IMR-90 (cell line): ENCODE data around the gene AGGF1. TPM values are rescaled to one million over a fixed set of nuclear protein-coding genes. Genes with fewer than 3 reads are reported as not detected.

Source experiments
- ATAC-seq: fragments of 200-7000 bp; cut with Tn5 transposase; 2 replicates; pipeline ENCODE4 v1.9.1; 2020; ENCODE audit warnings: low read depth, mild to moderate bottlenecking, moderate library complexity
- BruUV-seq: library from RNA; stranded (reverse); fragments of 400-500 nt; replicated peaks from 2 replicates; lab custom pipeline; 2021; lab: Mats Ljungman, UMichigan
- CTCF ChIA-PET: fragments of 300-600 bp; formaldehyde crosslinking; extraction: SDS; loops from one replicate; lab custom pipeline; 2021; ENCODE audit warnings: antibody characterized with exemption; lab: Yijun Ruan, JAX
- POLR2A ChIA-PET: fragments of 300-600 bp; sonication (Branson Sonifier 250); formaldehyde crosslinking; loops from one replicate; lab custom pipeline; 2022; ENCODE audit warnings: antibody characterized with exemption; ENCODE audit not compliant: unreplicated experiment; lab: Charles Lee
- DNase-seq: peaks from one replicate; pipeline ENCODE4 v3.0.0; 2013
- H2AFZ ChIP-seq: replicated peaks from 2 replicates; pipeline ENCODE3; 2013; ENCODE audit warnings: low read length, mild to moderate bottlenecking; ENCODE audit not compliant: poor library complexity
- H2AK5ac ChIP-seq: 2 replicates; pipeline ENCODE4 v1.6.1; 2013; ENCODE audit warnings: low read depth, low read length, inconsistent platforms
- H2AK9ac ChIP-seq: replicated peaks from 2 replicates; pipeline ENCODE3; 2013; ENCODE audit warnings: mild to moderate bottlenecking, low read depth, low read length, moderate library complexity; ENCODE audit not compliant: poor library complexity
- H2BK120ac ChIP-seq: 2 replicates; pipeline ENCODE4 v1.6.1; 2013; ENCODE audit warnings: low read depth, low read length, inconsistent platforms
- H2BK15ac ChIP-seq: 3 replicates; pipeline ENCODE4 v1.6.1; 2013; ENCODE audit warnings: low read depth, low read length, inconsistent platforms
- H2BK20ac ChIP-seq: 2 replicates; pipeline ENCODE4 v1.6.1; 2013; ENCODE audit warnings: low read depth, mild to moderate bottlenecking, inconsistent platforms, low read length, moderate library complexity
- H2BK5ac ChIP-seq: 2 replicates; pipeline ENCODE4 v1.6.1; 2013; ENCODE audit warnings: mild to moderate bottlenecking, low read depth, low read length, inconsistent platforms; ENCODE audit not compliant: poor library complexity, severe bottlenecking
- H3K14ac ChIP-seq: replicated peaks from 2 replicates; pipeline ENCODE4 v1.6.1; 2013; ENCODE audit warnings: low read depth, low read length, inconsistent platforms
- H3K18ac ChIP-seq: 2 replicates; pipeline ENCODE4 v1.6.1; 2013; ENCODE audit warnings: low read depth, low read length, control low read depth
- H3K23ac ChIP-seq: 2 replicates; pipeline ENCODE4 v1.6.1; 2013; ENCODE audit warnings: low read depth, low read length, inconsistent platforms
- H3K27ac ChIP-seq: 2 replicates; pipeline ENCODE4 v1.5.1; 2013; ENCODE audit warnings: mild to moderate bottlenecking, control low read depth, low read length; ENCODE audit not compliant: insufficient read depth
- H3K27me3 ChIP-seq: 2 replicates; pipeline ENCODE4 v1.6.1; 2013; ENCODE audit warnings: low read length; ENCODE audit not compliant: control insufficient read depth, insufficient read depth
- H3K36me3 ChIP-seq: 2 replicates; pipeline ENCODE4 v1.6.1; 2013; ENCODE audit warnings: low read length, mixed read lengths; ENCODE audit not compliant: control insufficient read depth, insufficient read depth
- H3K4ac ChIP-seq: 2 replicates; pipeline ENCODE4 v1.6.1; 2013; ENCODE audit warnings: low read depth, low read length, inconsistent platforms
- H3K4me1 ChIP-seq: 2 replicates; pipeline ENCODE4 v1.6.1; 2013; ENCODE audit warnings: low read length, mixed read lengths; ENCODE audit not compliant: control insufficient read depth, insufficient read depth
- H3K4me2 ChIP-seq: 2 replicates; pipeline ENCODE4 v1.6.1; 2013; ENCODE audit warnings: low read depth, mild to moderate bottlenecking, control low read depth, low read length, moderate library complexity
- H3K4me3 ChIP-seq: 2 replicates; pipeline ENCODE4 v1.5.1; 2013; ENCODE audit warnings: low read depth, mild to moderate bottlenecking, control low read depth, low read length, moderate library complexity; ENCODE audit not compliant: insufficient read depth
- H3K56ac ChIP-seq: 2 replicates; pipeline ENCODE4 v1.6.1; 2013; ENCODE audit warnings: low read length, inconsistent platforms; ENCODE audit not compliant: insufficient read depth; ENCODE audit errors: extremely low read depth
- H3K79me1 ChIP-seq, 2 experiments: 2 replicates each; pipeline ENCODE4 v1.6.1; 2013; ENCODE audit warnings: low read length in 2 of 2, inconsistent platforms in 1 of 2, low read depth in 1 of 2
- H3K9ac ChIP-seq: 2 replicates; pipeline ENCODE4 v1.6.1; 2013; ENCODE audit warnings: low read depth, low read length, control low read depth
- H3K9me1 ChIP-seq: 2 replicates; pipeline ENCODE4 v1.6.1; 2013; ENCODE audit warnings: low read length, inconsistent platforms; ENCODE audit not compliant: insufficient read depth
- H3K9me3 ChIP-seq: 2 replicates; pipeline ENCODE4 v1.6.1; 2013; ENCODE audit warnings: low read length; ENCODE audit not compliant: control insufficient read depth, insufficient read depth
- H4K20me1 ChIP-seq: 2 replicates; pipeline ENCODE4 v1.6.1; 2013; ENCODE audit warnings: low read length, inconsistent platforms; ENCODE audit not compliant: insufficient read depth
- H4K5ac ChIP-seq: 2 replicates; pipeline ENCODE4 v1.6.1; 2013; ENCODE audit warnings: mild to moderate bottlenecking, low read depth, low read length, control low read depth
- H4K8ac ChIP-seq, 2 experiments: 2 replicates each; pipeline ENCODE4 v1.6.1; 2013; ENCODE audit warnings: low read depth in 2 of 2, low read length in 2 of 2, control low read depth in 1 of 2, inconsistent platforms in 1 of 2
- H4K91ac ChIP-seq: 2 replicates; pipeline ENCODE4 v1.6.1; 2013; ENCODE audit warnings: low read depth, low read length, inconsistent platforms; ENCODE audit not compliant: insufficient read depth
- BHLHE40 ChIP-seq: fragments of 150-350 bp; IDR thresholded peaks from 2 replicates; pipeline ENCODE4 v1.6.1; 2016; ENCODE audit warnings: mild to moderate bottlenecking, low read depth, low read length
- CEBPB ChIP-seq: IDR thresholded peaks from 2 replicates; pipeline ENCODE4 v1.6.1; 2012; ENCODE audit warnings: low read depth, low read length, improper control_type of control experiment
- CHD1 ChIP-seq: IDR thresholded peaks from 2 replicates; pipeline ENCODE4 v1.6.1; 2012; ENCODE audit warnings: low read depth, low read length, improper control_type of control experiment
- CTCF ChIP-seq: conservative IDR thresholded peaks from 2 replicates; pipeline ENCODE4 v1.5.1; 2012; ENCODE audit warnings: mild to moderate bottlenecking, low read depth, low read length, improper control_type of control experiment
- FOS ChIP-seq: fragments of 150-350 bp; IDR thresholded peaks from 2 replicates; pipeline ENCODE4 v1.6.1; 2016; ENCODE audit warnings: low read depth, low read length
- MAFK ChIP-seq: IDR thresholded peaks from 2 replicates; pipeline ENCODE4 v1.6.1; 2012; ENCODE audit warnings: low read depth, low read length, improper control_type of control experiment
- MAZ ChIP-seq: IDR thresholded peaks from 2 replicates; pipeline ENCODE4 v1.6.1; 2012; ENCODE audit warnings: low read depth, mild to moderate bottlenecking, low read length, improper control_type of control experiment, moderate library complexity, borderline replicate concordance
- MXI1 ChIP-seq: IDR thresholded peaks from 2 replicates; pipeline ENCODE4 v1.6.1; 2012; ENCODE audit warnings: low read depth, mild to moderate bottlenecking, low read length, moderate library complexity, borderline replicate concordance
- NFE2L2 ChIP-seq: fragments of 150-350 bp; IDR thresholded peaks from 2 replicates; pipeline ENCODE4 v1.6.1; 2016; ENCODE audit warnings: low read depth, mild to moderate bottlenecking, low read length
- POLR2A ChIP-seq: IDR thresholded peaks from 2 replicates; pipeline ENCODE4 v1.6.1; 2012; ENCODE audit warnings: mild to moderate bottlenecking, low read depth, low read length
- RAD21 ChIP-seq: IDR thresholded peaks from 2 replicates; pipeline ENCODE4 v1.6.1; 2012; ENCODE audit warnings: low read length, improper control_type of control experiment
- RCOR1 ChIP-seq: IDR thresholded peaks from 2 replicates; pipeline ENCODE4 v1.6.1; 2012; ENCODE audit warnings: mild to moderate bottlenecking, low read length, improper control_type of control experiment; ENCODE audit not compliant: insufficient replicate concordance
- RFX5 ChIP-seq: IDR thresholded peaks from 2 replicates; pipeline ENCODE4 v1.8.0; 2012; ENCODE audit warnings: low read depth, mild to moderate bottlenecking, low read length, moderate library complexity
- SMC3 ChIP-seq: fragments of 150-350 bp; IDR thresholded peaks from 2 replicates; pipeline ENCODE4 v1.6.1; 2016; ENCODE audit warnings: low read depth, mild to moderate bottlenecking, antibody characterized with exemption, low read length, moderate library complexity
- WGBS, 2 experiments: methylation state at CpG; one replicate each; pipeline versions ENCODE4 v1.1.5 to v1.1.7; 2013; ENCODE audit warnings: missing lambda C conversion rate in 2 of 2; ENCODE audit not compliant: insufficient read length in 1 of 2; ENCODE audit errors: extremely low coverage in 2 of 2; 5-methylcytosine and 5-hydroxymethylcytosine counted together
- dilution Hi-C: fragments of 300-500 bp; cut with HindIII; formaldehyde crosslinking; loops from one replicate; pipeline ENCODE4 v1.14.3; 2018; ENCODE audit warnings: low sequenced_read_pairs; ENCODE audit not compliant: unreplicated experiment
- in situ Hi-C: fragments of 300-500 bp; cut with MboI; formaldehyde crosslinking; loops from 3 replicates; pipeline ENCODE4 v1.14.3; 2019; ENCODE audit warnings: low sequenced_read_pairs, inconsistent platforms, mixed read lengths
- intact Hi-C: fragments of 100-400 bp; cut with micrococcal nuclease; formaldehyde crosslinking; loops from 2 replicates; pipeline ENCODE4 v1.10.0; 2022
- polyA plus RNA-seq, 3 experiments: library from polyadenylated mRNA; depleted of rRNA; stranded (reverse); fragments of >200 nt; gene quantifications; 2 replicates each; pipeline ENCODE4 v1.2.3, GENCODE V29; 2012; ENCODE audit warnings: low replicate concordance in 1 of 3
- total RNA-seq: library from RNA; depleted of rRNA; stranded (reverse); fragments of >200 nt; gene quantifications from 2 replicates; pipeline ENCODE4 v1.2.3, GENCODE V29; 2012
- TF ChIP-seq, protein P1 (sequence below): fragments of 150-350 bp; IDR thresholded peaks from 2 replicates; pipeline ENCODE4 v1.6.1; 2017; ENCODE audit warnings: mild to moderate bottlenecking, antibody characterized with exemption, low read length, low read depth
- TF ChIP-seq, protein P2 (sequence below): fragments of 150-350 bp; IDR thresholded peaks from 2 replicates; pipeline ENCODE4 v1.6.1; 2016; ENCODE audit warnings: low read depth, mild to moderate bottlenecking, low read length, moderate library complexity, borderline replicate concordance

AGGF1 gene
- total and polyA plus RNA-seq, 2 of the 4 experiments (the other 2 are of a cell fraction), result 7.3 to 8.4 TPM

DNA sequence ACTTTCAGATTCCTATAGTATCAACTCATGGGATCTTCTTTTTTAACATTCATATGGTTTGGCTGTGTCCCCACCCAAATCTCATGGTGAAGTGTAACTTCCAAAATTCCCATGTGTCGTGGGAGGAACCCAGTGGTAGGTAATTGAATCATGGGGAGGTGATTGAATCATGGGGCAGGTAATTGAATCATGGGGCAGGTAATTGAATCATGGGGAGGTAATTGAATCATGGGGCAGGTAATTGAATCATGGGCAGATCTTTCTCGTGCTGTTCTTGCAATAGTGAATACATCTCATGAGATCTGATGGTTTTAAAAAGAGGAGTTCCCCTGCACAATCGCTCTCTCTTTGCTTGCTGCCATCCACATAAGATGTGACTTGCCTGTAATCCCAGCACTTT, 21.8 kb upstream of the AGGF1 start:
- 11% methylated on average over 1 of the region's 3 CpGs; no CpG with 5 or more reads in 1 of the 2 experiments for WGBS, 2 experiments
- no peak overlapping the region for H3K4me3 ChIP-seq
- dilution Hi-C loops, result no loop called here
- H2AK5ac ChIP-seq, result no peak overlapping the region
- no peak overlapping the region for H2AFZ ChIP-seq
- no peak overlapping the region for H2BK5ac ChIP-seq
- H3K4me2 ChIP-seq, result no peak overlapping the region
- no peak overlapping the region for H2AK9ac ChIP-seq
- H3K79me1 ChIP-seq, result no peaks in the 10 kb centered on the region
- no peak overlapping the region for H3K56ac ChIP-seq
- TF ChIP-seq POLR2A (no peak), CEBPB (no peak), BHLHE40 (no peak), RAD21 (no peak), FOS (no peak), RFX5 (no peak), NFE2L2 (no peak), SMC3 (no peak), RCOR1 (no peak), CHD1 (no peak), MAFK (no peak), MXI1 (no peak), MAZ (no peak), CTCF (no peak)
- TF ChIP-seq, protein P1, sequence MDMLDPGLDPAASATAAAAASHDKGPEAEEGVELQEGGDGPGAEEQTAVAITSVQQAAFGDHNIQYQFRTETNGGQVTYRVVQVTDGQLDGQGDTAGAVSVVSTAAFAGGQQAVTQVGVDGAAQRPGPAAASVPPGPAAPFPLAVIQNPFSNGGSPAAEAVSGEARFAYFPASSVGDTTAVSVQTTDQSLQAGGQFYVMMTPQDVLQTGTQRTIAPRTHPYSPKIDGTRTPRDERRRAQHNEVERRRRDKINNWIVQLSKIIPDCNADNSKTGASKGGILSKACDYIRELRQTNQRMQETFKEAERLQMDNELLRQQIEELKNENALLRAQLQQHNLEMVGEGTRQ, result no peak
- TF ChIP-seq, protein P2, sequence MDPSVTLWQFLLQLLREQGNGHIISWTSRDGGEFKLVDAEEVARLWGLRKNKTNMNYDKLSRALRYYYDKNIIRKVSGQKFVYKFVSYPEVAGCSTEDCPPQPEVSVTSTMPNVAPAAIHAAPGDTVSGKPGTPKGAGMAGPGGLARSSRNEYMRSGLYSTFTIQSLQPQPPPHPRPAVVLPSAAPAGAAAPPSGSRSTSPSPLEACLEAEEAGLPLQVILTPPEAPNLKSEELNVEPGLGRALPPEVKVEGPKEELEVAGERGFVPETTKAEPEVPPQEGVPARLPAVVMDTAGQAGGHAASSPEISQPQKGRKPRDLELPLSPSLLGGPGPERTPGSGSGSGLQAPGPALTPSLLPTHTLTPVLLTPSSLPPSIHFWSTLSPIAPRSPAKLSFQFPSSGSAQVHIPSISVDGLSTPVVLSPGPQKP, result no peak
- no peak overlapping the region for H2BK120ac ChIP-seq
- in situ Hi-C loops, result no loop called here
- H3K36me3 ChIP-seq, result no peaks in the 10 kb centered on the region
- H3K9ac ChIP-seq, result no peak overlapping the region
- H3K18ac ChIP-seq, result no peak overlapping the region
- CTCF ChIA-PET, result no interaction called here
- intact Hi-C loops, result no loop called here
- no peak overlapping the region for H3K27ac ChIP-seq
- no peak for ATAC-seq
- H3K4ac ChIP-seq, result no peak overlapping the region
- no peak overlapping the region for H4K91ac ChIP-seq
- H3K27me3 ChIP-seq, result peaks cover 18% of the 10 kb centered on the region
- no peak overlapping the region for H2BK15ac ChIP-seq
- H4K20me1 ChIP-seq, result no peaks in the 10 kb centered on the region
- H3K23ac ChIP-seq, result no peak overlapping the region
- BruUV-seq, result no TSS peak
- no peak for DNase-seq
- no peak overlapping the region for H2BK20ac ChIP-seq
- no peaks in the 10 kb centered on the region for H3K4me1 ChIP-seq
- no peak overlapping the region for H4K5ac ChIP-seq
- no peak overlapping the region for H4K8ac ChIP-seq
- H3K9me3 ChIP-seq, result no peaks in the 10 kb centered on the region
- POLR2A ChIA-PET, result no interaction called here
- no peak overlapping the region for H3K14ac ChIP-seq
- H3K9me1 ChIP-seq, result no peaks in the 10 kb centered on the region; the same call in 1 of the 2 replicates
